22Rv1 (cell line): Measurements from ENCODE around the gene VCX3A.

Experiments
- H3K27ac ChIP-seq: fragments of 450-650 bp; 2 replicates; pipeline ENCODE4 v1.5.1; 2017
- CTCF ChIP-seq: fragments of 450-650 bp; IDR thresholded peaks from 2 replicates; pipeline ENCODE4 v1.5.1; 2017; ENCODE audit warnings: mild to moderate bottlenecking
- ZFX ChIP-seq: fragments of 450-650 bp; IDR thresholded peaks from 2 replicates; pipeline ENCODE4 v1.6.1; 2017; ENCODE audit warnings: antibody characterized with exemption, borderline replicate concordance

The VCX3A gene

GRCh38 chrX:6517376-6517775 is 17.5 kb downstream of the VCX3A start:
- no peak for TF ChIP-seq CTCF
- no peak for TF ChIP-seq ZFX
- H3K27ac ChIP-seq: no peak overlapping the region

- H3K27ac ChIP-seq: no peak overlapping the region
- no peak for TF ChIP-seq ZFX
- no peak for TF ChIP-seq CTCF
Measured at GRCh38 chrX:6506444-6506843, 28.5 kb downstream of the VCX3A start.

- H3K27ac ChIP-seq: no peak overlapping the region
- TF ChIP-seq CTCF (no peak), ZFX (no peak)
Measured at GRCh38 chrX:6505960-6506359, 29.0 kb downstream of the VCX3A start.

GRCh38 chrX:6500719-6501118 is 34.2 kb downstream of the VCX3A start:
- TF ChIP-seq ZFX (no peak), CTCF (no peak)

GRCh38 chrX:6498324-6498723 is 36.6 kb downstream of the VCX3A start:
- no peak overlapping the region for H3K27ac ChIP-seq
- no peak for TF ChIP-seq CTCF
- no peak for TF ChIP-seq ZFX

More at GRCh38 chrX:6500719-6501118, 34.2 kb downstream of the VCX3A start:
- no peak overlapping the region for H3K27ac ChIP-seq
